Effector CD4-positive, alpha-beta T cell (primary cell): Measurements from ENCODE around the gene SPAG4.
A peak's percentile ranks its signal among the peaks of the same experiment; 100 is the strongest.

Experiments
- DNase-seq: peaks from one replicate; pipeline ENCODE4 v3.0.0-alpha.2; 2020

Gene SPAG4

GRCh38 chr20:35660122-35660937 lies 44.7 kb downstream of the SPAG4 start:
- no peak for DNase-seq

GRCh38 chr20:35661053-35661452 lies 45.4 kb downstream of the SPAG4 start:
- DNase-seq: no peak

GRCh38 chr20:35661908-35662307 lies 46.3 kb downstream of the SPAG4 start:
- DNase-seq: no peak

- no peak for DNase-seq
Observed at GRCh38 chr20:35662551-35662950, 46.9 kb downstream of the SPAG4 start.

GRCh38 chr20:35663516-35664465 lies 48.2 kb downstream of the SPAG4 start:
- DNase-seq: peak; percentile 65

GRCh38 chr20:35664466-35665206 lies 49.0 kb downstream of the SPAG4 start, which contains the start of the genes CPNE1 and RBM12:
Gene CPNE1, minus strand, starts transcription at chr20:35664900. Its CDS starts 31,977 bp downstream, at chr20:35632923.
Gene RBM12, minus strand, starts transcription at chr20:35664900. Its CDS starts 9,578 bp downstream, at chr20:35655322.
- peak; percentile 88 for DNase-seq

- DNase-seq: no peak
Observed at GRCh38 chr20:35665949-35666288, 50.3 kb downstream of the SPAG4 start.

GRCh38 chr20:35669221-35669620 lies 53.6 kb downstream of the SPAG4 start:
- no peak for DNase-seq

- no peak for DNase-seq
Observed at GRCh38 chr20:35669681-35670080, 54.1 kb downstream of the SPAG4 start.
